ENCODE measurements around the gene IPCEF1. TPM values are rescaled to one million over a fixed set of nuclear protein-coding genes. Genes with fewer than 3 reads are reported as not detected.
"Not testable (repeated sequence)": the region's sequence is repeated elsewhere in the genome, so short reads cannot be mapped to it uniquely, and the experiment has no call there.

IPCEF1 gene
- total and polyA plus RNA-seq, 7 donors = 0.03 to 0.46 (median 0.24) TPM

DNA sequence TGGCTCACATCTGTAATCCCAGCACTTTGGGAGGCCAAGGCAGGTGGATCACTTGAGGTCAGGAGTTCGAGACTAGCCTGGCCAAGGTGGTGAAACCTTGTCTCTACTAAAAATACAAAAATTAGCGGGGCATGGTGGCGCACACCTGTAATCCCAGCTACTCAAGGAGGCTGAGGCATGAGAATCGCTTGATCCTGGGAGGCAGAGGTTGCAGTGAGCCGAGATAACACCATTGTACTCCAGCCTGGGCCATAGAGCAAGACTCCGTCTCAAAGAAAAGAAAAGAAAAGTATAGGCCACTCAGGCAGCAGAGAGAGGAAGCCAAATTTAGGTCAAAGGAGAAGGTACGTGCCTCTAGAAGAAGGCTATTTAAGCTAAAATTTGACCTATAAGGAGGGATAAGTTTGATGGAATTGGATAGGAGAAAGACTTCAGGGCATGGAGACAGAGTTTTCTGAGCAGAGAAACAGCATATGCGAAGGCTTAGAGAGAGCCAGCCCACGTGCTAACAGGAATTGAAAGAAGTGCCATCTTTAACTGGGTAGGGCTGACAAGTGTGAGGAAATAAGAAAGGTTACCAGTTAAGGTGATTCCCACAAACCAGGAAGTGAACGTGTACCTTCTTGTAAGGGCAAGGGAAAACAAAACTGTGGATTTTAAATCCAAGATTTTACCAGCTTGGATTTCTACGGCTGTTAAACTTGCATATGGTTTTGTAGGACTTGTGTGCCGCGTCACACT lies 113.8 kb downstream of the IPCEF1 start:
- WGBS, 3 donors = 91 to 92% (median 92%) methylated on average over 13 of the region's 13 CpGs

DNA sequence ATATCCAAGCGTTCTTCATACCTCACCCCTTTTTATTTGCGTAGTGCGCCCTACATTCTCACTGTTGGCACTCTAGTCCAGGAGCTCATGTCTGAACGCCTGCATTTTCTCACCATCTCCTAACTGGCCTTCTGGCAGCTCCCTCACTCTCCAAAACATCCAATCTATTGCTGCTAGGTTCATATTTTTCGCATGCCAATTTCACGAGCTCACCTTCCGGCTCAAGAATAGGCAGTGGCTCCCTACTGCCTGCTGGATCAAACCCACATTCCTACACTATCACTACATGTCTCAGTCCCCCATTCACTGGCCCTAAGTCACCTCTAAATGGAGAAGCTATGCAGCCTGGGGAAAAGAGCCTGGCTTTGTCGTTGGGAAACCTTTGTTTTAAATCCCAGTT lies 115.0 kb downstream of the IPCEF1 start:
- ATAC-seq (no peak), DNase-seq (no peak)
- Histone ChIP-seq H3K9me3 (no peaks in the 10 kb centered on the region), H3K4me3 (no peak overlapping the region), H3K27ac (no peak overlapping the region), H3K36me3 (ENCODE audit: insufficient read depth in 1 of 2, low read depth in 1 of 2) (no peaks in the 10 kb centered on the region), H3K4me1 (no peaks in the 10 kb centered on the region), H3K27me3 (ENCODE audit: insufficient read depth in 3 of 3, low read length in 2 of 3) (peaks cover 0 to 2% (median 0%) of the 10 kb centered on the region in 3 donors)
- TF ChIP-seq, protein P1, sequence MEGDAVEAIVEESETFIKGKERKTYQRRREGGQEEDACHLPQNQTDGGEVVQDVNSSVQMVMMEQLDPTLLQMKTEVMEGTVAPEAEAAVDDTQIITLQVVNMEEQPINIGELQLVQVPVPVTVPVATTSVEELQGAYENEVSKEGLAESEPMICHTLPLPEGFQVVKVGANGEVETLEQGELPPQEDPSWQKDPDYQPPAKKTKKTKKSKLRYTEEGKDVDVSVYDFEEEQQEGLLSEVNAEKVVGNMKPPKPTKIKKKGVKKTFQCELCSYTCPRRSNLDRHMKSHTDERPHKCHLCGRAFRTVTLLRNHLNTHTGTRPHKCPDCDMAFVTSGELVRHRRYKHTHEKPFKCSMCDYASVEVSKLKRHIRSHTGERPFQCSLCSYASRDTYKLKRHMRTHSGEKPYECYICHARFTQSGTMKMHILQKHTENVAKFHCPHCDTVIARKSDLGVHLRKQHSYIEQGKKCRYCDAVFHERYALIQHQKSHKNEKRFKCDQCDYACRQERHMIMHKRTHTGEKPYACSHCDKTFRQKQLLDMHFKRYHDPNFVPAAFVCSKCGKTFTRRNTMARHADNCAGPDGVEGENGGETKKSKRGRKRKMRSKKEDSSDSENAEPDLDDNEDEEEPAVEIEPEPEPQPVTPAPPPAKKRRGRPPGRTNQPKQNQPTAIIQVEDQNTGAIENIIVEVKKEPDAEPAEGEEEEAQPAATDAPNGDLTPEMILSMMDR (IDR thresholded peaks at IDR 0.05) = no peak
- intact Hi-C loops (cut with DNase I) = no loop called here
- WGBS, 3 donors = 88 to 90% (median 88%) methylated on average over 8 of the region's 8 CpGs

More for the DNA sequence above, 113.8 kb downstream of the IPCEF1 start:
- intact Hi-C loops (cut with DNase I) = no loop called here
- H3K36me3 ChIP-seq (ENCODE audit: insufficient read depth in 1 of 2, low read depth in 1 of 2) = no peaks in the 10 kb centered on the region
- TF ChIP-seq, protein P1 (IDR thresholded peaks at IDR 0.05) = no peak
- ATAC-seq (no peak), DNase-seq (no peak)
- H3K27ac ChIP-seq = no peak overlapping the region
- no peaks in the 10 kb centered on the region for H3K9me3 ChIP-seq
- H3K4me1 ChIP-seq = no peaks in the 10 kb centered on the region
- no peak overlapping the region for H3K4me3 ChIP-seq
- H3K27me3 ChIP-seq (ENCODE audit: insufficient read depth in 3 of 3, low read length in 2 of 3) = peaks cover 0 to 2% (median 0%) of the 10 kb centered on the region in 3 donors

DNA sequence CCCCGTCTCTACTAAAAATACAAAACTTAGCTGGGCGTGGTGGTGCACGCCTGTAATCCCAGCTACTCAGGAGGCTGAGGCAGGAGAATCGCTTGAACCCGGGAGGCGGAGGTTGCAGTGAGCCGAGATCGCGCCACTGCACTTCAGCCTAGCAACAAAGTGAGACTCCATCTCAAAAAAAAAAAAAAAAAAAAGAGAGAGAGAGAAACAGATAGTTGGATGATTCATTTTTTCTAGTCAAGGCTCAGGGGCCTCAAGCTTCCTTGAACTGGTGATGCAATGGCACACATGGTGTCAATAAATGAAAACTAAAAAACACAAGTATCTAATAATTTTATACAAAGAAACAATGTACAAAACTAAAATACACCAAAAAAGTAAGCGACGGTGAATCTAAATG lies 115.5 kb downstream of the IPCEF1 start:
- H3K4me1 ChIP-seq; DNase-seq; H3K4me3 ChIP-seq; H3K27ac ChIP-seq; H3K27me3 ChIP-seq (ENCODE audit: insufficient read depth in 3 of 3, low read length in 2 of 3); intact Hi-C loops (cut with DNase I); H3K36me3 ChIP-seq (ENCODE audit: insufficient read depth in 1 of 2, low read depth in 1 of 2); H3K9me3 ChIP-seq; ATAC-seq: not testable (repeated sequence)
- 85 to 96% (median 92%) methylated on average over 11 of the region's 11 CpGs for WGBS, 3 donors

DNA sequence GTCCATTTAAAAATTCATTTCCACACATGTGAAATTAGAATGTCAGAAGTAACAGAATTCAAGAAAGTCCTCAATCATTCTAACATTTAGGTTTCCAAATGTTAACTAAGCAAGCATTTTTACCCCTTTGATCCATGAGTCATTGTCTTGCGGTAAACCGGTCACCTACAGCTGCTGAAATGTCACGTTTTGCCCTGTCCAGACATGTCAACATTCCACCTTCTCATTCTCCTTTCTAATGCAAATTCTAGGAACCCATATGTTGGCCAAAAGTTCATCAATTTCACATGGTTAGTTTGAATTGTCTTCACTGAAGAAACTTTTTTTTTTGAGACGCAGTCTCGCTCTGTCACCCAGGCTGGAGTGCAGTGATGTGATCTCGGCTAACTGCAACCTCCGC lies 117.2 kb downstream of the IPCEF1 start:
- no peak overlapping the region for H3K4me3 ChIP-seq
- no peaks in the 10 kb centered on the region for H3K9me3 ChIP-seq
- DNase-seq (no peak), ATAC-seq (no peak)
- H3K4me1 ChIP-seq = no peaks in the 10 kb centered on the region
- TF ChIP-seq, protein P1 (IDR thresholded peaks at IDR 0.05) = no peak
- no peak overlapping the region for H3K27ac ChIP-seq
- H3K36me3 ChIP-seq (ENCODE audit: insufficient read depth in 1 of 2, low read depth in 1 of 2) = no peaks in the 10 kb centered on the region
- 72 to 92% (median 88%) methylated on average over 7 of the region's 7 CpGs for WGBS, 3 donors
- intact Hi-C loops (cut with DNase I) = no loop called here
- peaks cover 0 to 2% (median 0%) of the 10 kb centered on the region in 3 donors for H3K27me3 ChIP-seq (ENCODE audit: insufficient read depth in 3 of 3, low read length in 2 of 3)

DNA sequence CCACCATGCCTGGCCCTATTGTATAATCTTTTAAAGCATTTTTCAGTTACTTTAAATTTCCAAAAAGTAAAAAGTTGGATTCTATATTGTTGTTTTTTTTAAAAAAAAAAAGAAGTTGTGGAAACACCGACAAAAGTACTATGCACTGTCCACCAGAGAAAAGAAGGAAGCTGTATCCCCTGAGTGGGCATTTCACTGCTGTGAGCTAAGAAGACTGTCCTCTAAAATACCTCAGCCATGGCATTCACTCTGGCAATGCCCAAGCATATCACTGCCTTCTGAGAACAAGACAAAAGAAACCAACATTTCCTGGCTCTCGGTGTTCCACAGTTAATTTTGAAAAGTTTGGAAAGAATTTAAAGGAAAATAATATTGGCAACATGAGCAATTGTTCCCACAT lies 117.8 kb downstream of the IPCEF1 start:
- Histone ChIP-seq H3K36me3 (ENCODE audit: insufficient read depth in 1 of 2, low read depth in 1 of 2) (no peaks in the 10 kb centered on the region), H3K4me3 (no peak overlapping the region), H3K9me3 (no peaks in the 10 kb centered on the region), H3K4me1 (no peaks in the 10 kb centered on the region), H3K27ac (no peak overlapping the region), H3K27me3 (ENCODE audit: insufficient read depth in 3 of 3, low read length in 2 of 3) (peaks cover 0 to 1% (median 0%) of the 10 kb centered on the region in 3 donors)
- TF ChIP-seq, protein P1 (IDR thresholded peaks at IDR 0.05) = no peak
- intact Hi-C loops (cut with DNase I) = no loop called here
- ATAC-seq = no peak
- no peak for DNase-seq
- 33 to 49% (median 44%) methylated on average over 2 of the region's 2 CpGs for WGBS, 3 donors
